ENCODE results near the gene PHC2. TPM values are rescaled to one million over a fixed set of nuclear protein-coding genes. Genes with fewer than 3 reads are reported as not detected.

The PHC2 gene
- total RNA-seq, 2 experiments from 2014 or later: 34.0 to 35.0 TPM

GRCh38 chr1:33468967-33469366 lies 38.1 kb upstream of the PHC2 start:
- no peaks in the 10 kb centered on the region for H3K9me2 ChIP-seq (ENCODE audit: insufficient read depth, low read length)
- BruUV-seq (replicated peaks): no TSS peak
- POLR2A ChIA-PET: interaction anchor here (0.7 kb wide), 1 partner anchor 539 kb away, joined by 3 read pairs; no protein-coding TSS in a partner anchor
- no peak for TF ChIP-seq CTCF (conservative IDR thresholded peaks at IDR 0.05; ENCODE audit: low read length)
- no peak overlapping the region for H3K4me3 ChIP-seq (ENCODE audit: low read depth, low read length, poor library complexity, severe bottlenecking)
- intact Hi-C loops (cut with micrococcal nuclease; ENCODE audit: unreplicated experiment): no loop called here
- H2AFZ ChIP-seq (ENCODE audit: low read length): no peak overlapping the region
- peaks cover 18% of the 10 kb centered on the region for H3K4me1 ChIP-seq (ENCODE audit: insufficient read depth, low read length, poor library complexity, severe bottlenecking)
- no peak for DNase-seq (ENCODE audit: low spot score)
- H3K79me2 ChIP-seq (ENCODE audit: insufficient read depth, low read depth, low read length): 0 out of 2 replicates have a peak, but pooled peaks cover 6% of the 10 kb centered on the region
- no peak overlapping the region for H3K4me2 ChIP-seq (ENCODE audit: low read length)
- no peak overlapping the region for H3K27ac ChIP-seq (ENCODE audit: low read depth, low read length, poor library complexity, severe bottlenecking)
- no peaks in the 10 kb centered on the region for H3K36me3 ChIP-seq (ENCODE audit: insufficient read depth, low read length)
- H4K20me1 ChIP-seq (ENCODE audit: insufficient read depth, low read length): no peaks in the 10 kb centered on the region
- CTCF ChIA-PET (ENCODE audit: unreplicated experiment): interaction anchor here (1.0 kb wide), 1 partner anchor 9 kb away, joined by 3 read pairs; no protein-coding TSS in a partner anchor
- H3K9me3 ChIP-seq (ENCODE audit: low read length): no peaks in the 10 kb centered on the region

- BruUV-seq (replicated peaks): no TSS peak
- no peak for DNase-seq (ENCODE audit: low spot score)
- Histone ChIP-seq H4K20me1 (ENCODE audit: insufficient read depth, low read length) (no peaks in the 10 kb centered on the region), H3K9me2 (ENCODE audit: insufficient read depth, low read length) (no peaks in the 10 kb centered on the region), H3K4me1 (ENCODE audit: insufficient read depth, low read length, poor library complexity, severe bottlenecking) (peaks cover 18% of the 10 kb centered on the region), H3K27ac (ENCODE audit: low read depth, low read length, poor library complexity, severe bottlenecking) (no peak overlapping the region), H3K9me3 (ENCODE audit: low read length) (no peaks in the 10 kb centered on the region), H2AFZ (ENCODE audit: low read length) (no peak overlapping the region), H3K36me3 (ENCODE audit: insufficient read depth, low read length) (no peaks in the 10 kb centered on the region), H3K79me2 (ENCODE audit: insufficient read depth, low read depth, low read length) (0 out of 2 replicates have a peak, but pooled peaks cover 6% of the 10 kb centered on the region), H3K4me3 (ENCODE audit: low read depth, low read length, poor library complexity, severe bottlenecking) (no peak overlapping the region), H3K4me2 (ENCODE audit: low read length) (no peak overlapping the region)
- TF ChIP-seq CTCF (conservative IDR thresholded peaks at IDR 0.05; ENCODE audit: low read length) (no peak), EZH2phosphoT487 (IDR thresholded peaks at IDR 0.05; ENCODE audit: borderline replicate concordance, low read depth, low read length) (no peak)
- POLR2A ChIA-PET: no interaction called here
- intact Hi-C loops (cut with micrococcal nuclease; ENCODE audit: unreplicated experiment): no loop called here
- CTCF ChIA-PET (ENCODE audit: unreplicated experiment): interaction anchor here (1.0 kb wide), 1 partner anchor 8 kb away, joined by 3 read pairs; no protein-coding TSS in a partner anchor
Observed at GRCh38 chr1:33468531-33468930, 37.6 kb upstream of the PHC2 start.

- TF ChIP-seq CTCF (conservative IDR thresholded peaks at IDR 0.05; ENCODE audit: low read length): no peak
- no peak for TF ChIP-seq EZH2phosphoT487 (IDR thresholded peaks at IDR 0.05; ENCODE audit: borderline replicate concordance, low read depth, low read length)
- H3K9me2 ChIP-seq (ENCODE audit: insufficient read depth, low read length): no peaks in the 10 kb centered on the region
- no peak overlapping the region for H3K27ac ChIP-seq (ENCODE audit: low read depth, low read length, poor library complexity, severe bottlenecking)
- H3K4me1 ChIP-seq (ENCODE audit: insufficient read depth, low read length, poor library complexity, severe bottlenecking): peaks cover 22% of the 10 kb centered on the region
- no peak overlapping the region for H3K4me2 ChIP-seq (ENCODE audit: low read length)
- intact Hi-C loops (cut with micrococcal nuclease; ENCODE audit: unreplicated experiment): no loop called here
- H2AFZ ChIP-seq (ENCODE audit: low read length): no peak overlapping the region
- H3K9me3 ChIP-seq (ENCODE audit: low read length): no peaks in the 10 kb centered on the region
- DNase-seq (ENCODE audit: low spot score): no peak
- 0 out of 2 replicates have a peak, but pooled peaks cover under 1% of the 10 kb centered on the region for H3K79me2 ChIP-seq (ENCODE audit: insufficient read depth, low read depth, low read length)
- H4K20me1 ChIP-seq (ENCODE audit: insufficient read depth, low read length): no peaks in the 10 kb centered on the region
- H3K4me3 ChIP-seq (ENCODE audit: low read depth, low read length, poor library complexity, severe bottlenecking): no peak overlapping the region
- POLR2A ChIA-PET: no interaction called here
- H3K36me3 ChIP-seq (ENCODE audit: insufficient read depth, low read length): no peaks in the 10 kb centered on the region
- no TSS peak for BruUV-seq (replicated peaks)
- CTCF ChIA-PET (ENCODE audit: unreplicated experiment): interaction anchor here (1.0 kb wide), 1 partner anchor 8 kb away, joined by 3 read pairs; no protein-coding TSS in a partner anchor
Observed at GRCh38 chr1:33468011-33468410, 37.1 kb upstream of the PHC2 start.

Measured in OCI-LY7 (cell line).